Measurements from ENCODE around the gene DUSP21. TPM values are rescaled to one million over a fixed set of nuclear protein-coding genes. Genes with fewer than 3 reads are reported as not detected.

DUSP21 gene
- not detected in 2 replicates for total RNA-seq
- not detected in 2 replicates for polyA plus RNA-seq
- not detected in 2 replicates for polyA plus RNA-seq (2011; cell fraction: cytosol; rRNA removed)
- not detected in 2 replicates for polyA plus RNA-seq (2011; cell fraction: nucleus; rRNA removed)
- not detected in 2 replicates for polyA plus RNA-seq (2012)
- polyA minus RNA-seq = not detected in 2 replicates
- polyA minus RNA-seq (2011; cell fraction: cytosol; rRNA and poly(A)+ RNA removed) = not detected
- not detected in 2 replicates for polyA minus RNA-seq (2011; cell fraction: nucleus; rRNA and poly(A)+ RNA removed)
- Bru-seq, nascent RNA = not detected
- BruChase-seq, experiment 1, labeled RNA remaining after a 6-hour chase = not detected
- BruChase-seq, experiment 2, labeled RNA remaining after a 2-hour chase = not detected
- long read RNA-seq = 0 reads

DNA sequence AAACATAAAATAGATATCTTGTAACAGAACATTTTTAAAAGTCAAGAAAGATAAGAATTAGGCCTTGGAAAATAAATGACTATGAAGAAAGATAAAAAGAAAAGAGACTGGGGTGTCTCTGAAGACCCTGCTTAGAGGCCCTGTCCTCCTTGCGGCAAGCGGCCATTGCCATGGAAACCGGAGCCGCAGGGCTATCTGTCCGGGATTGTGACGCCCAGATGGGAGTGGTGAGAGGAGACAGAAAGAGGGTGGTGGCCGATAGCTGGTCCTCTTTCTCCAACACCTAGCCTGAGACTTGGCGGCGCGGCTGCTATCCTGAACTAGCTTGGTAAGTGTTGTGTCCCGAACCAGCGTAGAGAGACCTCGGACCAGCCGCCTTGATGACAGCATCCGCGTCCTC lies at the start of gene DUSP21:
Gene DUSP21, plus strand, starts transcription at position 269 of the 400 bp plus-strand sequence. Its CDS starts 112 bp downstream, at position 381.
- DNase-seq (ENCODE audit: low read depth, low spot score) (no peak), FAIRE-seq (no peak)
- CTCF ChIA-PET = no interaction called here
- H3K4me1 ChIP-seq (ENCODE audit: control insufficient read depth, extremely low read depth, insufficient read depth, low read length) = no peaks in the 10 kb centered on the region
- no peak within 1 kb of the TSS for H3K27ac ChIP-seq (ENCODE audit: insufficient read depth, low read depth, low read length)
- no peak within 1 kb of the TSS for H3K9ac ChIP-seq (replicated peaks; ENCODE audit: extremely low read depth, insufficient read depth, low read length)
- no peaks in the 10 kb centered on the region for H3K9me3 ChIP-seq (replicated peaks; ENCODE audit: control insufficient read depth, insufficient read depth, low read length)
- intact Hi-C loops (cut with micrococcal nuclease) = no loop called here
- BruUV-seq (replicated peaks) = no TSS peak
- POLR2A ChIA-PET = no interaction called here
- H3K27me3 ChIP-seq (ENCODE audit: control insufficient read depth in 2 of 2, insufficient read depth in 2 of 2, low read length in 2 of 2) = no peaks in the 10 kb centered on the region
- no peaks in the 10 kb centered on the region for H3K79me2 ChIP-seq (ENCODE audit: control insufficient read depth, insufficient read depth, low read length)
- H3K4me3 ChIP-seq (replicated peaks in 1 of 3; ENCODE audit: insufficient read depth in 1 of 3, low read depth in 1 of 3, low read length in 3 of 3) = no peak within 1 kb of the TSS
- H2AFZ ChIP-seq (ENCODE audit: low read depth, low read length) = no peak within 1 kb of the TSS
- dilution Hi-C loops (cut with MboI; ENCODE audit: extremely low pct_ligation_motif_present, low sequenced_read_pairs) = no loop called here
- no peak for TF ChIP-seq JUN (IDR thresholded peaks at IDR 0.05; ENCODE audit: borderline replicate concordance, insufficient read depth, insufficient read length, low read depth)
- TF ChIP-seq GATA2 (IDR thresholded peaks at IDR 0.05; ENCODE audit: insufficient read depth, insufficient read length, low read depth, low read length) = no peak
- no peak for TF ChIP-seq FOS (IDR thresholded peaks at IDR 0.05; ENCODE audit: borderline replicate concordance, insufficient read depth, low read length)
- no peak for TF ChIP-seq EZH2 (IDR thresholded peaks at IDR 0.05; ENCODE audit: borderline replicate concordance, low read depth, low read length, severe bottlenecking)
- TF ChIP-seq, protein P1, sequence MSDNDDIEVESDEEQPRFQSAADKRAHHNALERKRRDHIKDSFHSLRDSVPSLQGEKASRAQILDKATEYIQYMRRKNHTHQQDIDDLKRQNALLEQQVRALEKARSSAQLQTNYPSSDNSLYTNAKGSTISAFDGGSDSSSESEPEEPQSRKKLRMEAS (IDR thresholded peaks at IDR 0.05; ENCODE audit: insufficient read depth, insufficient read length) = no peak
- TF ChIP-seq POLR2A (IDR thresholded peaks at IDR 0.05; ENCODE audit: low read depth, low read length) = no peak
- no peak for TF ChIP-seq POLR2AphosphoS5 (IDR thresholded peaks at IDR 0.05; ENCODE audit: insufficient read depth, low read depth, low read length)
- TF ChIP-seq, protein P2, sequence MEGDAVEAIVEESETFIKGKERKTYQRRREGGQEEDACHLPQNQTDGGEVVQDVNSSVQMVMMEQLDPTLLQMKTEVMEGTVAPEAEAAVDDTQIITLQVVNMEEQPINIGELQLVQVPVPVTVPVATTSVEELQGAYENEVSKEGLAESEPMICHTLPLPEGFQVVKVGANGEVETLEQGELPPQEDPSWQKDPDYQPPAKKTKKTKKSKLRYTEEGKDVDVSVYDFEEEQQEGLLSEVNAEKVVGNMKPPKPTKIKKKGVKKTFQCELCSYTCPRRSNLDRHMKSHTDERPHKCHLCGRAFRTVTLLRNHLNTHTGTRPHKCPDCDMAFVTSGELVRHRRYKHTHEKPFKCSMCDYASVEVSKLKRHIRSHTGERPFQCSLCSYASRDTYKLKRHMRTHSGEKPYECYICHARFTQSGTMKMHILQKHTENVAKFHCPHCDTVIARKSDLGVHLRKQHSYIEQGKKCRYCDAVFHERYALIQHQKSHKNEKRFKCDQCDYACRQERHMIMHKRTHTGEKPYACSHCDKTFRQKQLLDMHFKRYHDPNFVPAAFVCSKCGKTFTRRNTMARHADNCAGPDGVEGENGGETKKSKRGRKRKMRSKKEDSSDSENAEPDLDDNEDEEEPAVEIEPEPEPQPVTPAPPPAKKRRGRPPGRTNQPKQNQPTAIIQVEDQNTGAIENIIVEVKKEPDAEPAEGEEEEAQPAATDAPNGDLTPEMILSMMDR (IDR thresholded peaks at IDR 0.05; ENCODE audit: extremely low read depth in 1 of 2, insufficient read depth in 1 of 2, low read depth in 1 of 2, low read length in 2 of 2) = no peak
- no peaks in the 10 kb centered on the region for H3K9me1 ChIP-seq (replicated peaks; ENCODE audit: control insufficient read depth, extremely low read depth, insufficient read depth, low read length)
- H3K4me2 ChIP-seq (ENCODE audit: insufficient read depth, low read length) = no peak within 1 kb of the TSS
- no peaks in the 10 kb centered on the region for H3K36me3 ChIP-seq (ENCODE audit: control insufficient read depth in 2 of 2, extremely low read depth in 1 of 2, insufficient read depth in 2 of 2, low read length in 2 of 2)
- H4K20me1 ChIP-seq (replicated peaks; ENCODE audit: control insufficient read depth, extremely low read depth, insufficient read depth, low read length) = no peaks in the 10 kb centered on the region
